ENCODE measurements around the gene MCC.

The MCC gene

GRCh38 chr5:112995764-112996618 is 492.3 kb downstream of the MCC start:
- ChIA-PET POLR2A (interaction anchor here (0.9 to 1.2 kb wide), 2 partner anchors 20 to 93 kb away, joined by 3 to 7 read pairs; partner anchors contain the start of gene DCP2), CTCF (interaction anchor here (0.5 to 4.7 kb wide), 75 partner anchors 9 to 820 kb away, joined by 3 to 58 read pairs (median 4); partner anchors contain the start of gene YTHDC2)
- Histone ChIP-seq H3K36me3 (ENCODE audit: control insufficient read depth in 2 of 2, insufficient read depth in 1 of 2, low read length in 2 of 2) (peaks cover 19 to 41% of the 10 kb centered on the region in 2 experiments), H3K4me1 (ENCODE audit: control insufficient read depth, insufficient read depth, low read length) (peaks cover 2% of the 10 kb centered on the region; the same call in 1 of the 2 replicates), H3K9me3 (ENCODE audit: control insufficient read depth, insufficient read depth, low read depth, low read length) (no peaks in the 10 kb centered on the region), H3K27ac (ENCODE audit: extremely low read depth, low read depth, low read length) (no peak overlapping the region), H3K4me3 (ENCODE audit: low read depth, low read length) (no peak overlapping the region)
- TF ChIP-seq ZNF2 (tag by site-specific recombination; IDR thresholded peaks at IDR 0.05) = peak; percentile 98
- peak; percentile 39; the same call in 1 of the 2 replicates for TF ChIP-seq ZBTB17 (tag by site-specific recombination; IDR thresholded peaks at IDR 0.05)
- TF ChIP-seq ZNF423 (tag by site-specific recombination; IDR thresholded peaks at IDR 0.05) = no peak
- peak; percentile 61; the same call in 1 of the 2 replicates for TF ChIP-seq CTCF (tag by site-specific recombination; IDR thresholded peaks at IDR 0.05)
- 0 out of 2 replicates have a peak, but pooled peaks have one; percentile 18 for TF ChIP-seq ZBTB6 (tag by site-specific recombination; IDR thresholded peaks at IDR 0.05)
- TF ChIP-seq ZEB2 (tag by site-specific recombination; IDR thresholded peaks at IDR 0.05) = 0 out of 2 replicates have a peak, but pooled peaks have one; percentile 27
- TF ChIP-seq ZNF747 (tag by site-specific recombination; IDR thresholded peaks at IDR 0.05) = no peak
- no peak for TF ChIP-seq ZNF416 (tag by site-specific recombination; IDR thresholded peaks at IDR 0.05)
- peak; percentile 90 for TF ChIP-seq ZNF654 (tag by site-specific recombination; IDR thresholded peaks at IDR 0.05; ENCODE audit: low read depth)
- 0 out of 2 replicates have a peak, but pooled peaks have one; percentile 32 for TF ChIP-seq SP7 (tag by site-specific recombination; IDR thresholded peaks at IDR 0.05)

GRCh38 chr5:112986224-112986623 is 502.0 kb downstream of the MCC start:
- H3K4me1 ChIP-seq (ENCODE audit: control insufficient read depth, insufficient read depth, low read length) = no peaks in the 10 kb centered on the region; the same call in 1 of the 2 replicates
- no peak overlapping the region for H3K27ac ChIP-seq (ENCODE audit: extremely low read depth, low read depth, low read length)
- TF ChIP-seq ZNF362 (tag by site-specific recombination; IDR thresholded peaks at IDR 0.05) (0 out of 2 replicates have a peak, but pooled peaks have one; percentile 13), PRDM10 (tag by site-specific recombination; IDR thresholded peaks at IDR 0.05) (no peak), SP7 (tag by site-specific recombination; IDR thresholded peaks at IDR 0.05) (no peak), ZNF596 (tag by site-specific recombination; IDR thresholded peaks at IDR 0.05) (no peak), HOXA7 (CRISPR knock-in tag; IDR thresholded peaks at IDR 0.05; ENCODE audit: borderline replicate concordance) (no peak)
- no peak overlapping the region for H3K4me3 ChIP-seq (ENCODE audit: low read depth, low read length)
- H3K9me3 ChIP-seq (ENCODE audit: control insufficient read depth, insufficient read depth, low read depth, low read length) = no peaks in the 10 kb centered on the region
- ChIA-PET POLR2A (no interaction called here), CTCF (interaction anchor here (0.8 to 2.6 kb wide), 3 partner anchors 10 to 344 kb away, joined by 3 to 24 read pairs (median 3); no protein-coding TSS in a partner anchor)
- peaks cover 6 to 17% of the 10 kb centered on the region in 2 experiments for H3K36me3 ChIP-seq (ENCODE audit: control insufficient read depth in 2 of 2, insufficient read depth in 1 of 2, low read length in 2 of 2)
